BJ (cell line): ENCODE measurements around the gene ARIH1. TPM values are rescaled to one million over a fixed set of nuclear protein-coding genes. Genes with fewer than 3 reads are reported as not detected.

Source experiments
- CTCF ChIA-PET: fragments of 350-600 bp; formaldehyde crosslinking; extraction: SDS; loops from one replicate; lab custom pipeline; 2021; ENCODE audit warnings: antibody characterized with exemption, inconsistent platforms; lab: Yijun Ruan, JAX
- POLR2A ChIA-PET: fragments of 300-600 bp; sonication (Branson Sonifier 250); formaldehyde crosslinking; extraction: SDS; loops from one replicate; lab custom pipeline; 2021; ENCODE audit warnings: antibody characterized with exemption; lab: Charles Lee
- DNase-seq: peaks from one replicate; pipeline ENCODE4 v3.0.0-alpha.2; 2011; ENCODE audit warnings: low read depth
- H3K27me3 ChIP-seq: 2 replicates; pipeline ENCODE4 v1.6.0; 2011; ENCODE audit warnings: low read length; ENCODE audit not compliant: control insufficient read depth, insufficient read depth
- H3K36me3 ChIP-seq: 2 replicates; pipeline ENCODE4 v1.5.1; 2011; ENCODE audit warnings: low read length; ENCODE audit not compliant: control insufficient read depth, insufficient read depth
- H3K4me3 ChIP-seq: 2 replicates; pipeline ENCODE4 v1.5.1; 2011; ENCODE audit warnings: low read depth, mild to moderate bottlenecking, control low read depth, low read length
- polyA plus RNA-seq: library from polyadenylated mRNA; depleted of rRNA; stranded (reverse); fragments of >200 nt; gene quantifications from 2 replicates; pipeline ENCODE4 v1.2.3, GENCODE V29; 2011
- TF ChIP-seq, protein P1 (sequence below): IDR thresholded peaks from 2 replicates; pipeline ENCODE4 v1.5.1; 2011; ENCODE audit warnings: low read depth, mild to moderate bottlenecking, control low read depth, inconsistent platforms, low read length, moderate library complexity; ENCODE audit not compliant: insufficient read depth

ARIH1 gene
- polyA plus RNA-seq, 1 experiment: 46.0 TPM

DNA sequence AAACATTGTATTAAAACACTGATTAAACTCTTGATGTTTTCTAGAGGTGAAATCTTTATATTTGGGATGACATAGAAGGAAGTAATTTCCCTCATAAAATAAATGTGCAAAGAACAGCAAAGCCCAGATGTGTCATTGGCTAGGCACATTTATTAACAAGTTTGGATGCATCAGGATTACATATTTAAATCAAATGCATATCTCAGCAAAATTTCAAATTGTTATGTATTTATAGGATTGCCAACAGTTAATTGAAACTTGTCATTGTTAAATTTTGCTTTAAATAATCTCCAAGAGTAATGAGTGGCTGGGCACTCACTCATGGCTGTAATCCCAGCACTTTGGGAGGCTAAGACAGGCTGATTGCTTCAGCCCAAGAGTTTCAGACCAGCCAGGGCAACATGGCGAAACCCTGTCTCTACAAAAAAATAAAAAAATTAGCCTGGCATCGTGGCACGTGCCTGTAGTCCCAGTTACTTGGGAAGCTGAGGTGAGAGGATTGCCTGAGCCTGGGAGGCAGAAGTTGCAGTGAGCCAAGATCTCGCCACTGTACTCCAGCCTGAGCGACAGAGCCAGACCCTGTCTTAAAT is 28.2 kb downstream of the ARIH1 start:
- no peak for DNase-seq
- Histone ChIP-seq H3K4me3 (no peak overlapping the region), H3K27me3 (no peaks in the 10 kb centered on the region), H3K36me3 (no peaks in the 10 kb centered on the region; the same call in 1 of the 2 replicates)
- ChIA-PET POLR2A (no interaction called here), CTCF (interaction anchor here (1.6 kb wide), 1 partner anchor 16 kb away, joined by 6 read pairs; no protein-coding TSS in a partner anchor)
- TF ChIP-seq, protein P1, sequence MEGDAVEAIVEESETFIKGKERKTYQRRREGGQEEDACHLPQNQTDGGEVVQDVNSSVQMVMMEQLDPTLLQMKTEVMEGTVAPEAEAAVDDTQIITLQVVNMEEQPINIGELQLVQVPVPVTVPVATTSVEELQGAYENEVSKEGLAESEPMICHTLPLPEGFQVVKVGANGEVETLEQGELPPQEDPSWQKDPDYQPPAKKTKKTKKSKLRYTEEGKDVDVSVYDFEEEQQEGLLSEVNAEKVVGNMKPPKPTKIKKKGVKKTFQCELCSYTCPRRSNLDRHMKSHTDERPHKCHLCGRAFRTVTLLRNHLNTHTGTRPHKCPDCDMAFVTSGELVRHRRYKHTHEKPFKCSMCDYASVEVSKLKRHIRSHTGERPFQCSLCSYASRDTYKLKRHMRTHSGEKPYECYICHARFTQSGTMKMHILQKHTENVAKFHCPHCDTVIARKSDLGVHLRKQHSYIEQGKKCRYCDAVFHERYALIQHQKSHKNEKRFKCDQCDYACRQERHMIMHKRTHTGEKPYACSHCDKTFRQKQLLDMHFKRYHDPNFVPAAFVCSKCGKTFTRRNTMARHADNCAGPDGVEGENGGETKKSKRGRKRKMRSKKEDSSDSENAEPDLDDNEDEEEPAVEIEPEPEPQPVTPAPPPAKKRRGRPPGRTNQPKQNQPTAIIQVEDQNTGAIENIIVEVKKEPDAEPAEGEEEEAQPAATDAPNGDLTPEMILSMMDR: no peak

- CTCF ChIA-PET: interaction anchor here (1.3 to 1.6 kb wide), 2 partner anchors 13 to 17 kb away, joined by 3 to 6 read pairs; no protein-coding TSS in a partner anchor
- Histone ChIP-seq H3K36me3 (no peaks in the 10 kb centered on the region; the same call in 1 of the 2 replicates), H3K27me3 (no peaks in the 10 kb centered on the region), H3K4me3 (no peak overlapping the region)
- TF ChIP-seq, protein P1: no peak
- POLR2A ChIA-PET: no interaction called here
- DNase-seq: no peak
These were observed 29.0 kb downstream of the ARIH1 start for GRCh38 chr15:72503147-72503546.

GRCh38 chr15:72507402-72508092 is 33.4 kb downstream of the ARIH1 start:
- no peak overlapping the region for H3K4me3 ChIP-seq
- ChIA-PET POLR2A (no interaction called here), CTCF (no interaction called here)
- TF ChIP-seq, protein P1: no peak
- no peaks in the 10 kb centered on the region for H3K27me3 ChIP-seq
- no peak for DNase-seq
- no peaks in the 10 kb centered on the region for H3K36me3 ChIP-seq

DNA sequence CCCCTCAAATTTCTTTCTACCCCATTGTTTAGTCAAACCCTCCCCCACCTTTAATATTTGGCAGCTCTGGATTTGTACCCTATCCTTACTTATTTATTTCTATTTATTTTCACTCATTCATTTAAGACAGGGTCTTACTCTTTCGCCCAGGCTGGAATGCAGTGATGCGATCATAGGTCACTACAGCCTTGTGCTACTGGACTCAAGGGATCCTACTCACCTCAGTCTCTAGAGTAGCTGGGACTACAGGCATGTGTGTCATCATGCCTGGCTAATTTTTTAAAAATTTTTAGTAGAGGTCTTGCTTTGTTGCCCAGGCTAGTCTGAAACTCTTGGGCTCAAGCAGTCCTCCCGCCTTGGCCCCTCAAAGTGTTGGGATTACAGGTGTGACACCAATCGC is 35.4 kb downstream of the ARIH1 start:
- Histone ChIP-seq H3K36me3 (no peaks in the 10 kb centered on the region), H3K4me3 (no peak overlapping the region), H3K27me3 (no peaks in the 10 kb centered on the region)
- ChIA-PET POLR2A (no interaction called here), CTCF (no interaction called here)
- DNase-seq: no peak
- TF ChIP-seq, protein P1: no peak

- POLR2A ChIA-PET: interaction anchor here (0.6 to 0.7 kb wide), 2 partner anchors 172 to 241 kb away, joined by 3 to 7 read pairs; no protein-coding TSS in a partner anchor
- CTCF ChIA-PET: no interaction called here
- TF ChIP-seq, protein P1: no peak
- no peak for DNase-seq
- H3K27me3 ChIP-seq: no peaks in the 10 kb centered on the region
- no peaks in the 10 kb centered on the region for H3K36me3 ChIP-seq
- H3K4me3 ChIP-seq: no peak overlapping the region
These were observed 37.4 kb downstream of the ARIH1 start for GRCh38 chr15:72511536-72511935.
